ENCODE data around the gene WWOX.

Gene WWOX

DNA sequence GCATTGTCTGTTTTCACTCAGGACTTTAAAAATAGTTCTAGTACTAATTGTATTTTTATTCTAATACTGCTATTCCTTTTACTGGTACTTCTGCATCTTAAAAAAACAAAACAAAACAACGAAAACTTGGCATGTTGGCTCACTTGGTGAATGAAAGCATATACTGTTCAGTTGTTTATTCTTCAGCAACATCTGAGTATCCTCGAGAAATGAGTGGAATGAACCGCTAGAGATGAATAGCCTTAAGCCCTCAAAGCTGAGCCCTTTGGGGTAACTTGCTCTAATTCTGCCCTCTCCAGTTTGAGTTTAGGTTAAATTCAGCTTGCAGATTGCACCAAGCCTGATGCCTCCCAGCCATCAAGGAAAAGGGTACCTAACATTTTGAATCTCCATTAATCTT lies 126.5 kb downstream of the WWOX start:
- DNase-seq (ENCODE audit: low read depth), result no peak

GRCh38 chr16:78227855-78228254 lies 128.4 kb downstream of the WWOX start:
- no peak for DNase-seq (ENCODE audit: low read depth)

GRCh38 chr16:78228704-78229103 lies 129.2 kb downstream of the WWOX start:
- DNase-seq (ENCODE audit: low read depth), result no peak

DNA sequence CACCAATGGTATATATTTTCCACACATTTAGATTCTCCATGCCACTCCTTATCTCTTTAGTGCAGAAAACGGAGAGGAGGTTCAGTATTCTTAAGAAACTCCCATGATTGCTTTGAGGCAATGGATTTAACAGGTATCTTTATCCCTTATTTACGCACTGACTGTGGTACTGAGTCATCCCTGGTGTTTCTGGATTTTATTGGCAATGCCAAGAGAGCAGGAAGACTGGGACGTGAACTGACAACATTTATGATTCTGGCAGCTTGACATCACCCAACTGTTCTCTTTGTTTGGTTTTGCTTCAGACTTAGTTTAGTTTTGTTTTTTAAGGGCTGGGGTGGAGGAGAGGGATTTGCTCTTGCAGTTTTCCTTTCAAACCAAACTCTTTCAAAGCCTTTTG lies 131.4 kb downstream of the WWOX start:
- no peak for DNase-seq (ENCODE audit: low read depth)

GRCh38 chr16:78235168-78235800 lies 135.8 kb downstream of the WWOX start:
- DNase-seq (ENCODE audit: low read depth), result peak; percentile 42

DNA sequence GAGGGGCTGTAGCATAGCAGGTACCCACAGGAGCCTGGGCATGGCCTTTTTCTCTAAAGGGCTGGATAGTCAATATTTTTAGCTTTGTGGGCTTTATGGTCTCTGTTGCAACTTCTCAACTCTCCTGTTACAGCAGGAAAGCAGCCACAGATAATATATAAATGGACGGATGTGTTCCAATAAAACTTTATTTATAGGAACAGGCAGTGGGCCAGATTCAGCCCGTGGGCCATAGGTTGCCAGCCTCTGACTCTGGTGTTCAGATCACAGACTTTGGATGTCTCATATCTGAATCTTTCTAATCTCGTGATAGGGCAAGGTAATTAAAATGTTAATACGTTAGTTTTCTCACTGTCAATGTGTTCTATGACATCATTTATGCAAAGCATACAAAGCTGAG lies 136.4 kb downstream of the WWOX start:
- DNase-seq (ENCODE audit: low read depth), result no peak

DNA sequence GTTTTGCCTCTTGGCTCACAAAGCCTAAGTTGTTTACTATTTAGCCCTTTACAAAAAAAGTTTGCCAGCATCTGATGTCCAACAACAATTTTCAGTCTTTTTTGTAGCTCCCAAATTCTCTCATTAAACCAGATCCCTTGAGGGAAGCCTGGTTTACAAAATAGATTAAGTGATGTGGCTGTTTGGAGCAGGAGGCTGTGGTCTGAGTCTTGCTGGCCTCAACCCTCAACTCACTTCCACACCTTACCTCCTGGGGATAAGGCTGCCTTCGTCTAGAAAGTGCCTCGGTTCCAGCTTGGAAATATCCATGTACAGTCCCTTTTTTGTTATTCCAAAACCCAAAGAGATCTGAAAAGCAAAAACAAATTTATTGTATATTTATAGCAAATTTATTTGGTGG lies 138.4 kb downstream of the WWOX start:
- no peak for DNase-seq (ENCODE audit: low read depth)

GRCh38 chr16:78240459-78241222 lies 141.2 kb downstream of the WWOX start:
- DNase-seq (ENCODE audit: low read depth), result no peak

- DNase-seq (ENCODE audit: low read depth), result no peak
These were observed 142.8 kb downstream of the WWOX start for GRCh38 chr16:78242239-78242630.

DNA sequence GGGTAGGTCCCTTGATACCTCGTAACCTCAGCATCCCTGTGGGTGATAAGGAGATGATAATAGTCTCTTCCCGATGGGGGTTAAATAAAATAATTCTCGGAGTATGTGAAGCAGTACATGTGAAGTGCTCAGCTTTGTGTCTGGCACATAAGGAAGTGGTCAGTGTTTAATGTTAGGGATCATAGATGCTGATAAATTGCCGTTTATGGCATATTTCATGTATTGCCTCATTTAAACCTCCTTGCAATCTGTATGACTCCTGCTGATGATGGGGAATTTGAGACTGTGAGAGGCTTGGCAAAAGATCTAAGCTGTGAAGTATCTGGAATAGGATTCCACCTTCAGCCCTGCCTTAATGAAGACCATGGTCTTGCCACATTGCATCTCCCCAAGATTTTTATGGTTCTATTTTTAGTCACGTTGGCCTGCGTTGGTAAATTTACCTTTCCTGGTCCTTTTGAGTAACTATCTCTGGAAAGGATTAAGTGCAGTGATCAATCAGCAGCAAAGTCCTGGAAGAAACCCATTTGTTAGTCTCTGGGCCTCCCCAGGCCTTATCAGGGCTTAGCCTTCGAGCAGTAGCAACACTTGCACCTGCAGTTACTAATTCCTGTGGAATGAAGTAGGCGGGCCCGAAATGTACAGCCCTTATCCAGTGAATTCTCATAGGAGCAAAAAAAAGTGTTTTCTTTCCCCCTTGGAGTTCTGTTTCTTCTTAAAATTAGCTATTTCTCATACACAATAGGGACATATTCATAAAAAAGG lies 144.9 kb downstream of the WWOX start:
- no peak for DNase-seq (ENCODE audit: low read depth)

GRCh38 chr16:78246559-78246958 lies 147.1 kb downstream of the WWOX start:
- DNase-seq (ENCODE audit: low read depth), result no peak

DNA sequence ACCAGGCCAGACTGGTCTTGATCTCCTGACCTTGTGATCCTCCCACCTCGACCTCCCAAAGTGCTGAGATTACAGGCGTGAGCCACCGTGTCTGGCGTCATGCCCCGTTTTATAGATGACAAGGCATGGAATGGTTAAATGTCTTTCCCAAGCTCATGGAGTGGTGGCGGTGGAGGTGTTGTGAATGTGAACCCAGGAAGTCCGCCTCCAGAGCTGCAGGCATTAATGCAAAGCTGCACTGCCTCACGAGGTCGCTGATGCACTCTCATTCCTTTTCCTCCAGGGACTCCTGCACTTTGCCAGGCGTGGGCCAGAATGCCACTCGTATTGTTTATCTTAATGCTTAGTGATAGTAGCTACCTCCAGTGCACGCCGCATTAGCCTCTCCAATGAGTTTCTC lies 149.6 kb downstream of the WWOX start:
- DNase-seq (ENCODE audit: low read depth), result no peak

DNA sequence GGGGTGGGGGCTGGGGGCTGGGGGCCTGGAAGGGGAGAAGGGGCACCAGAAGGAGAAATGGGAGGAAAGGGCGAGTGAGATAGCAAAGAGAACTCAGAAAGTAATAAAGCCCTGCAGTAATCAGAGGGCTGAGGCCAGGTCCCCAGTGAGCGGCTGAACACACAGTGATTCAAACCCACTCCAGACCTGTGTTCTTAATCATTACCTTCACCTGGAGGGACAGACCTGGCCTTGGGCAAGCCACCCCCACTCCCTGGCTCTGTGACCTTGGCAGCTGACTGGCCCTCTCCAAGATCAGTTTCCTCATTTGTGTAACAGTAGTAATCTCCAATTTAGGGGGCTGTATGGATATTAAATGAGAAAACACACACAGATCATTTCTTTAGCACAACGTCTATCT lies 150.4 kb downstream of the WWOX start:
- DNase-seq (ENCODE audit: low read depth), result no peak

GRCh38 chr16:78251115-78251514 lies 151.7 kb downstream of the WWOX start:
- no peak for DNase-seq (ENCODE audit: low read depth)

DNA sequence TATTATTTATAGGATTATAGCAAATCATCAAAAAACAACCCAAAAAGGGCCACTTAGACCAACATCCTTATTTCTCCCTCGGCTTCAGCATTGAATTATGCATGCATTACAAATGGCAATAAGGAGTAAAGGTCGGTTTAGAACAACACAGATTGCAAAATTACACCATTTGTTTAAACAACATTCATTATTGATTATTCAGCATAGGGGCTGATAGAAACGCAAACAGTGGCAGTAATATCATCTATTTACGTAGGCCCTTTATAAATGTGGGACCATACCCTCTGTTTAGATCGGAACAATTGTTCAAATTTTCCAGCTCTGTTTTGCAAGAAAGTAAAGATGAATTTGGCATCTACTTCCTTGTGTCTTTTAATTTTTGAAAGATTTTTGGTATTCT lies 153.3 kb downstream of the WWOX start:
- no peak for DNase-seq (ENCODE audit: low read depth)

DNA sequence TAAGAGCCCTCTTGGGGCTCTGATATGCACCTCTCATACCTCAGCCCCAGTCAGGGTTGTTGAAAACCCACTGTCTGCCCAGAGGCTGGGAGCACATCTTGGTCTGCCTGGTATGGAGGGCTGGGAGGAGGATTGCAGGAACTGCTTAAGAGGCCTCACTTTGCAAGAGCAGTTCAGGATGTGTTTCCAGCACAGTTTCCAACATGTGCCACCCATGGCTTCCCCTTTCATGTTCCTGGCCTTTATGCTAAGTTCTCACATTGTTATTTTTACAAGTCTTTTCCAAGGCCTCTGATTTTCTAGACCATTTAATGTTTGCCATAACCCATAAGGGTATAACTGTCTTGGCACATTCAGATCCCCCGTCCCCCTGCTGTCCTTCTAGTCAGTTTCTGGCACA lies 155.4 kb downstream of the WWOX start:
- no peak for DNase-seq (ENCODE audit: low read depth)

- DNase-seq (ENCODE audit: low read depth), result no peak
These were observed 157.4 kb downstream of the WWOX start for GRCh38 chr16:78256686-78257375.

- DNase-seq (ENCODE audit: low read depth), result no peak
These were observed 157.9 kb downstream of the WWOX start for GRCh38 chr16:78257376-78257728.

DNA sequence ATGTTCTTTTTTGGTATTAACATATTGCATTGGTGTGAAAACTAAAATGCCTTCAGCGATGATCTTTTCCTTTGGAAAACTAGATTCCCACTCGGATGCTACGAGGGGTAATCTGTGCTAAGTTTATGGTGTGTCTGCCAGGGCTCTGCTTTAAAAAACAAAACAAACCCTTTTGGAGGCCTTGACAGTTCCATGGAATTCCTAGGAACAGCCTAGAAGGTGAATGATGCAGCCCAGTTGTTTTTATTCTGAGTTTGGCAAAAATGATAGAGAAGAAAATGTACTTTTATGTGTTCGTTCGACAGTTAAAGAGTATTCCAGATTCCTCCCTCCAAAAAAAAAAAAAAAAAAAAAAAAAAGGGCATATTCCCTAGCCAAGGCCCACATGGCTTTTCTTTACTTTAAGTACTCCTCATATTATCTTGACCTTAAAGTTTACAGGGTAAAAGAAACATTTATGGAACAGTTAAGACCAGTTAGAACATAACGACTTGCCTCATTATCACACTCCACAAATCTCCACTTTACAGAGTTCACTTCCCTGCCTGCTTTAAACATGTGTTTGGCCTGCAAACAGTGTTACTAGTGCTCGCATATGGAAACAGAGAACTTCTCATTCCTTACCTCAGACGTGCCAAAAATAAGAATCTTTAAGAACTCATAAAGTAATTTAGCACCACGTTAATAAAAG lies 159.1 kb downstream of the WWOX start:
- no peak for DNase-seq (ENCODE audit: low read depth)

DNA sequence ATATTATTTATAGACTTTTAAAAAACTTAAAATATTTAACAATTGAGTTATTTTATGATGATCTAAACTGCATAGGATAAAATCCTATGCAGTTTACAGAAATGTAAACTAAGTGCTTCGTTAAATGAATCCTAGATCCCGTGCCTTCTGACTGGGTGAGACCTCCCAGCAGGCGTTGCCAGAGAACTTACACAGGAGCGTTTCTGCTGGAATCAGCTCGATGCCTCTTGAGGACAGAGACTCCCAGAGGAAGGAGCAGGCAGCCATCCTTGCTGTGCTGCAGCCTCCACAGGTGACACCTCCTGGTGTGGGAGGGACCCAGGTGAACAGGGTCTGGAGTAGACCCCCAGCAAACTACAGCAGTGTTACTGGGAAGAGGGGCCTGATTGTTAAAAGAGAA lies 160.4 kb downstream of the WWOX start:
- no peak for DNase-seq (ENCODE audit: low read depth)

- no peak for DNase-seq (ENCODE audit: low read depth)
These were observed 165.2 kb downstream of the WWOX start for GRCh38 chr16:78264642-78265041.

- DNase-seq (ENCODE audit: low read depth), result no peak
These were observed 169.8 kb downstream of the WWOX start for GRCh38 chr16:78269256-78269655.

Measured in CMK (cell line).